Hepatic stellate cell (primary cell): ENCODE data around the gene GMIP.

Experiments used
- DNase-seq: peaks from one replicate; pipeline ENCODE4 v3.0.0; 2011; ENCODE audit warnings: low spot score

The GMIP gene

DNA sequence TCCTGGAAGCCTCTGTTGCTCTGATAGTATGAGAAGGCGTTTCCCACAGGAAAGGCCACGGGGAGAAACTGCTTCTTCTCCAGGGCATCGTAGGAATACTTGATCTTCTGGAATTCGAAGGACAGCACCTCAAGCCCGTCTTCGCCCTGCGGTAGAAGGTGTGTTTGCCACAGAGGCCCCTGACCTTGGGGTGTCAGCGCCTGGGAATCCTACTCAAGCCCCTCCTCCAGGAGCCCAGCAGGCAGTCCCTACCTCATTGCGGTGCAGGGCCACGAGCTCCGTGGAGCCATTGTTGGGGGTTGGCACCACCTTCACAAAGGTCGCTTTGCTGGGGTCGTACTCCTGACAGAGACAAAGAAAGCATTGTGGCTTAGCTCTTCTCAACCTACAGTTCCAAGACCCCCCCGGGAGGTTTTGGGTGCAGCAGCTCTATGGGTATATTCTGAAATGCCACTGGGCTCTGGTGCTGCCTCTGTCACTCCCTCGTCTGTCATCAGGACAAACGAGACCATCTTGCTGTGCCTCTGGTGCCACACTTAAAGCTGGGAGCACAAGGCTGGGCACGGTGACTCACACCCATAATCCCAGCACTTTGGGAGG is 16.3 kb upstream of the GMIP start:
- no peak for DNase-seq

DNA sequence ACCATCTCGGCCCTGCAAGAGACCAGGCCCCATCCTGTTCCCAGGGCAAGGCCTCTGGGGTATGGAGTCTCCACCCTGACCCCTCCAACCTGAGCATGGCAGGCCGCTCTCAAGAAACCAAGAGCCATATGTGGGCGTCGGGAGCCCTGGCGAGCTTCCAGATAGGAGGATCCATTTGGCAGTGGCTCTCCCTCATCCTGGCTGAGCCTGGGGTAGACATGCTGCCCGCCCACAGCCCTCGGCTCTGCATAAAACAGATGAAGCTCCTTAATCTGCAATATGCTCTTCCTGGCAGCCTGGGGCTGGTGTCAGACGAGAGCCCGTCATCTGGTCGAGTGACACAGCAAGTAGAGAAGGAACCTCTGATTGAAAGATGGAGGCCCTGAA is 13.9 kb upstream of the GMIP start:
- peak; percentile 2 for DNase-seq

- DNase-seq: peak; percentile 3
Observed at GRCh38 chr19:19656451-19657396, 13.3 kb upstream of the GMIP start.

DNA sequence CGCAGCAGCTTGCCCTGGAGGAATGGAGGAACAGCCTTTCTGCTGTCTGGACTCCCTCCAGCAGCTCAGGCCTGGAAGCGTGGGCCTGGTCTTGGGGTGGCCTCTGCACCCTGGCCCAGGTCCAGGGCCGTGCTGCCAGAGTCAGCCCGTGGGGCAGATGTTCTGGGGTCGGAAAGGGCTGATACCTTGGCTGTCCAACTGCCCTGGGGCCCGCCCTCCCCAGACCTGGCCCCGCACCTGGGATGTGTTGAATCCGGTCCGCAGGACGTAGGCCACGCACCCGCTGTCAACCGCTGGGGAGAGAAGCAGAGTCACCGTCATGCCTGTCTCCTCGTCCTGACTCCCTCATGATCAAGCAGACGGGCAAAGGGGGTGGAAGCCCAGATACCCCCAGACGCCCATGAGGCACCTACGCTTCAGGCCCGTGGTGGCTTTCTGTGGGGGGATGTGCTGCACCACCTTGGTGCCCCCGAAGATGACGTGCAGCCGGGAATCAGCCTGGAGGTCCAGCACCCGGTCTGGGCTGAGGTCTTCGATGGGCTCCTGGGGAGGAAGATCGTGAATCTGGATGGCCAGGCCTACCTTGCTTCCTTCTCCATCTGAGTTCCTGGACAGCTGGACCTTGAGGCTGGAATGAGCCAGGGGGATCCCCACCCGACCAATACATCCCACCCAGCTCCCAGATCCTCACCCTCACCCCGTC is 12.3 kb upstream of the GMIP start:
- peak; percentile 2 for DNase-seq

DNA sequence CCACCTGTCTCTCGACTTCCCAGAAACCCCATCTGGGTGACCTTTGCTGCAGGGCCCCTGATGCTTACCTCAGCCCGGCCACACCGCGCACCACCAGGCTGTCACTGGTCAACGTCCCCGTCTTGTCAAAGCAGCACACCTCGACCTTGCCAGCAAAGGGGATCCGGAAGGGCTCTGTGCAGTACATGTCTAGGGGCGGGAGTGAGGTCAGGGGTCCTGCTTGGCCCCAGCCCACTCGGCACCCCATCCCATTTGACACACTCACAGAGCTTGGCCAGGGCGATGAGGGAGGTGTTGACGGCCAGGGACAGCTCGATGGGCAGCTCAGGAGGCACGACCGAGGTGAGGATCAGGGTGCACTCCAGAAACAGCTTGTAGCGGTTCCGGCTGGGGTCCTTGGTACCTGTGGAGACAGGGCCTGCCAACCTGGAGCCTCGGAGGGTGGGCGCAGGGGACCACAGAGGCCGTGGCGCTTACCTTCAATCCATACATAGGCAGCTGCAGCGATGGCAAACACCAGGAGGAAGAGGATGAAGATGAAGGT is 11.7 kb upstream of the GMIP start:
- DNase-seq: peak; percentile 3

DNA sequence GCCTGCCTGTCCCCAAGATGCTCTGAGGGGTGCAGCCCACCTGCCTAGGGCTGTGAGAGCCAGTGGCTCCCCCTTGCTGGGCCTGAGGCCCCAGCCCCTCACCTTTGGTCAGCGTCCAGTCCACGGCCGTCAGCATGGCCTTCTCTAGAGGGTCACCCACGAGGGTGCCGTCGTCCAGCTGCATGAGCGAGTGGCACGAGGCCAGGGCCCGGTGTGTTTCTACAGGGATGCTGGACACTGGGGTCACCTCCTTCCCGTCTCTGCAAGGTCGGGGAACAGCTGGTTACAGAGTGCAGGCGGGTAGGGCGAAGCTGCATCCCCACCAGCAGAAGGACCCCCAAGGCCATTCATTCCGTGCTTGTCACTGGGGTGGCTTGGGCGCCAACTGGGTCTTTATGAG is 11.0 kb upstream of the GMIP start:
- no peak for DNase-seq

- no peak for DNase-seq
Observed at GRCh38 chr19:19653597-19654147, 10.2 kb upstream of the GMIP start.

DNA sequence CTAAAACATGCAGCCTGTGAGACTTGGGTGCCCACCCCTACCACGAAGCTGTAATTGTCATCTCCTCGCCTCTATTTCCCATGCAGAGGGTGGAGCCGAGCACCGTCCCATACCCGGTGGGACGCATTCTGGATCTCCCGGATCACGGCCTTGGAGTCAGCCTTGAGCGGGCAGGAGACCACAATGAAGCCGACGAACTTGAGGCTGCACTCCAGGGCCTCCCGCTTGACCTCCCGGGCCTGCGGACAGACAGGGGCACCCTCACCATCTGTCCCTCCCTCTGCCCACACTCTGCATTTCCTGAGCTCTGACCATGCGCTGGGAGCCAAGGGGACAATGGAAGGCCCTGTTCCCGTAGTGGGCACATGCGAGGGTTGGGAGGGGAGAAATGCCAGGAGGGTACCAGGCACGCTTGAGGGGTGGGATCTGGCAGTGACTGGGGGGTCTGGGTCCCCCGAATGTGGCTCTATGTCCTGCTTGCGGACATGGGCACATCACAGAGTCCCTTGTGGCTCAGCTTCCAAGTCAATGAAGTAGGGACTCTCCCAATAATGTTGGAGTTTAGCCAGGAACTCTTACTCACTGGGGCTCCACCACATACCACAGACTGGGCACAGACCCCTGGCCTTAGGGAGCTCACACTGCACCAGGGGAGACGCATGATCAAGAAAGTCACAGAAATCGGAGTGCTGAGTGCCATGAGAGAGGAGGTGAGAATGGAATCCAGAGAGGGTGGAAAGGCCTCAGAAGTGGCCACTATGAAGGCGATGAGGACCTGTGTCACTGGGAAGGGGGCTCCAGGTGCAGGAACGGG is 9.2 kb upstream of the GMIP start:
- DNase-seq: no peak

- DNase-seq: no peak
Observed at GRCh38 chr19:19651076-19651475, 7.6 kb upstream of the GMIP start.

GRCh38 chr19:19650331-19650730 is 6.9 kb upstream of the GMIP start:
- DNase-seq: no peak

DNA sequence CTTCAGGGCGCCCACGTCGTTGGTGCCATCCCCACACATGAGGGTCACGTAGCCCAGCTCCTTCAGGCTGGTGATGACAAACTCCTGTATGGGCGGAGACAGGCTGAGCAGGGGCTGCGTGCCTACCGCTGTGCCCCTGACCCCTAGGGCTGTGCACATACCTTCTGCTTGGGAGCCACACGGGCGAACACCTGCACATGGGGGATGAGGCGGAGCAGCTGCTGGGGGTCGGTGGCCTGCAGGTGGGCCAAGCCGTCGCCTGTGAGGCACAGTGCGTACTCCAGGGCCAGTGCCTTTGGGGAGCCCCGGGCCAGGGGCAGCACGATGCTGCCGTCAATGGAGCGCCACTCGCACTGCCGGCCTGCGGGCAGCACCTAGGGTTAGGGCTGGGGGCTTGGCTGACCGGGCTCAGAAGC is 6.1 kb upstream of the GMIP start:
- no peak for DNase-seq

- no peak for DNase-seq
Observed at GRCh38 chr19:19649155-19649554, 5.7 kb upstream of the GMIP start.

DNA sequence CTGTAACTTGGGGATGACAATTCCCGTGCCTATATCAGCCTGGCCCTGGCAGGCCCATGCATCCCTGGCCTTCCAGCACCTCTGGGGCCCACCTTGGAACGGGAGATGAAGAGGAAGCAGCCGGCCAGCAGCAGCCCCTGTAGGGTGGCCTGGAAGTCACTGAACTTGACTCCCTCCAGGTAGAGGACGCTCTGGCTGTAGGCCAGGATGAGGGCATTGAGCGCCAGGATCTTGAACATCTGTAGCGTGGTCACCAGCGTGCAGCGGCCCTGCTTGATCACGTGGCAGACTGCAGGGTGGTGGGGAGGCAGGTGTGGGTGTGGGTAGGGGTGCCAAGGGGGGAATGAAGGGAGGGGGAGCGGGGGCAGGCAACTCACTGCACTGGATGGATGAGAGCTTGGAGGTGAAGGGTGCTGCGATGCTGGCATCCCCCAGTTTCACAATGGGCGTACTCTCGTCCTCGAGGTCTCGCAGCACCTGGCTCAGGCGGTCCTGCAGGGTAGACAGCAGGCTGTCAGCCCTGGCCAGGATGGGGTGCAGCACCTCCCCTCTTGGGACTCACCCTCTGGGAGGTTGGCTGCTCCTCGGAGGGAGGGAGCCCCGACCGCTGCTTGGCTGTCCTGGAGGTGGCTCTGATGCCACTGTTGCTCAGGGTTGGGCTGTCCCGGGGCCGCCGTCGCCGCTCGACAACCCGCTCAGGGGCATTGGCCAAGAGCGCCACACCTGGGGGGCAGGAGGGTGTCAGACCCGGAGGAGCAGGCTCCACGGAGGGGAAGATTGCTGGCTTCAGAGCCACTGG is 3.8 kb upstream of the GMIP start:
- DNase-seq: no peak

GRCh38 chr19:19645233-19645870 is 1.9 kb upstream of the GMIP start:
- no peak for DNase-seq

DNA sequence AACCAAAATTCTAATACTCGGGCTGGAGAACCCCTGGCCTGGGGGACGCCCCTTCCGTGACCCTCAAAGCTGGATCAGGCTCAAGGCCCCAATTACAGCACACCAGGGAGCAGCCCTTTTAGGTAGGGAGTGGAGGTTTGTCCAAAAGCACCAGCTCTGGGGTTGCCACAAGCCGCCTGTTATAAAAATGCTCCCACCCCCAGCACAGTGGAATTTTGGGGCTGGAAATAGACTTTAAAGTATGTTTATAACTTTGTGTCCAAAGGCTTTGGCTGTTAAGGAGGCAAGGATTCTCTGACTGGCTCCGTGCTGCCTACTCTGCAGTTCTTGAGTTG is 564 bp upstream of the GMIP start:
- no peak for DNase-seq

DNA sequence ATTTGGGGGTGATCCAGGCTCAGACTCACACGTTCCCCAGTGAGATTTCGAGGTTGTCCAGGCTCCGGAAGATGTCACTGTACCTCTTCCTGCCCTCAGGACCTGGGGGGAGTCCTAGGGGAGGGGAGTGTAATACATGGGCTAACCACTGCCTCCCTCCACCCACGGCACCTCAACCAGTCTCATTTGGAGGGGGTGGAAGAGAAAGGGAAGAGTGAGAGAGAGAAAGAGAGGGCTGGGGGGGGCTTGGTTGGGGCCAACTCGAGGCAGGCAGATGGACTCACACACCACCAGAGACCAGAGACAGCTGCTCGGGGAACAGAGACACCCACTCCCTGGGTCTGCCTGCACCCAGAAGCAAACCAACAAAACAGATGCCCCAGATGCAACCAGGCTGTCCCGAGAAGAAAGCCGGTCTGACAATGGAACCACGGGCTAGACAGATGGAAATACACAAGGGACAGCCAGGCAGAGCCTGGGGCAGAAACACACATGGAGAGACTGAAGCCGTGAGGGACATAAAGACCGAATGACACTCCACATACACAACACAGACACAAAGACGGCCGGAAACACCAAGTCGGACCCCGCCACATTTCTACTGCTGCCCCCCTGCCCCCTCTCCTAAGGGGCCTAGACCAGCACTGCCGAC is 825 bp downstream of the GMIP start:
- peak; percentile 57 for DNase-seq

- no peak for DNase-seq
Observed at GRCh38 chr19:19637523-19638251, 5.8 kb downstream of the GMIP start.

DNA sequence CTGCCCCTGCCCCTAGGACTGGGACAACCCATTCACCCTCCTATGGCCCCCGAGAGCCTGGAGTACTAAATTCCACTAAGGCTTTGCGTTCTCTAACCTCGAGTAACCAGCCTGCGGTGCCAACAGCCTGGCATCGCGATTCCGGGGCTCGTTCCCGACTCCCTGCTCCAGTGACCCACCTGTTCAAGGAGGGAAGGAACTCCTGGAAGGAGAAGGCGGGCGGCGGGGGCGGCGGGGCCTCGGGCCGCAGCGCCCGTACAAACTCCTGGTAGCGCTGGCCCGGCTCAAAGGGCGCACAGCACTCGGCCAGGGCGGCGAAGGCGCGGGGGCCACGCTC is 6.3 kb downstream of the GMIP start:
- no peak for DNase-seq

- DNase-seq: no peak
Observed at GRCh38 chr19:19636573-19637185, 6.8 kb downstream of the GMIP start.
